Epithelial cell of esophagus (primary cell): ENCODE data around the gene PTPRM.

Experiments used
- DNase-seq: peaks from one replicate; pipeline ENCODE4 v3.0.0; 2010; ENCODE audit warnings: low read depth
- H3K4me3 ChIP-seq: 2 replicates; pipeline ENCODE4 v1.5.1; 2011; ENCODE audit warnings: mild to moderate bottlenecking, low read length, control low read depth
- TF ChIP-seq, protein P1 (sequence below): IDR thresholded peaks from 2 replicates; pipeline ENCODE4 v1.5.1; 2011; ENCODE audit warnings: low read depth, mild to moderate bottlenecking, low read length, control low read depth, inconsistent platforms; ENCODE audit not compliant: insufficient read depth; ENCODE audit errors: missing control alignments

Gene PTPRM

DNA sequence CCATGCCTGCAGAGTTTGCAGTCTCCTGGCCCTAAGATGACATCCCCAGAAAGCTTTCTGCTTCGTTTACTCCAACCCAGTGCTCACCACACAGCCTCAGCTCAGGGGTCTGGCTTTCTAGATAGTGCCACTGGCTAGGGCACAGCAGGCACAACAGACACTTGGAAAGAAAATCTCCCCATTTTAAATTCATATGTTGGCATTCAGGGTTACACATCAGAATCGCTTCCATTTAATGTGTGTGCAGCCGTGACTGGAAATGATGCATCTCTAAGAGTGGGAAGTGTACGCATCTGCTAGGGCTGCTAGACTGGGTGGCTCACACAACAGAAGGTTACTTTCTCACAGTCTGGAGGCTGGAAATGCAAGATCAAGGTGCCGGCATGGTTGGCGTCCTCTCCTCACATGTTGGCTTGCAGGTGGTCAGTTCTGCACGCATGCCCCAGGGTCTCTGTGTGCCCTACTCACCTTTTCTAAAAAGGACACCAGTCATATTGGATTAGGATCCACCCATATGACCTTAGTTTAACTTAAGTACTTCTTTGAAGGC is 712.7 kb downstream of the PTPRM start:
- TF ChIP-seq, protein P1, sequence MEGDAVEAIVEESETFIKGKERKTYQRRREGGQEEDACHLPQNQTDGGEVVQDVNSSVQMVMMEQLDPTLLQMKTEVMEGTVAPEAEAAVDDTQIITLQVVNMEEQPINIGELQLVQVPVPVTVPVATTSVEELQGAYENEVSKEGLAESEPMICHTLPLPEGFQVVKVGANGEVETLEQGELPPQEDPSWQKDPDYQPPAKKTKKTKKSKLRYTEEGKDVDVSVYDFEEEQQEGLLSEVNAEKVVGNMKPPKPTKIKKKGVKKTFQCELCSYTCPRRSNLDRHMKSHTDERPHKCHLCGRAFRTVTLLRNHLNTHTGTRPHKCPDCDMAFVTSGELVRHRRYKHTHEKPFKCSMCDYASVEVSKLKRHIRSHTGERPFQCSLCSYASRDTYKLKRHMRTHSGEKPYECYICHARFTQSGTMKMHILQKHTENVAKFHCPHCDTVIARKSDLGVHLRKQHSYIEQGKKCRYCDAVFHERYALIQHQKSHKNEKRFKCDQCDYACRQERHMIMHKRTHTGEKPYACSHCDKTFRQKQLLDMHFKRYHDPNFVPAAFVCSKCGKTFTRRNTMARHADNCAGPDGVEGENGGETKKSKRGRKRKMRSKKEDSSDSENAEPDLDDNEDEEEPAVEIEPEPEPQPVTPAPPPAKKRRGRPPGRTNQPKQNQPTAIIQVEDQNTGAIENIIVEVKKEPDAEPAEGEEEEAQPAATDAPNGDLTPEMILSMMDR, result no peak
- no peak overlapping the region for H3K4me3 ChIP-seq
- no peak for DNase-seq

DNA sequence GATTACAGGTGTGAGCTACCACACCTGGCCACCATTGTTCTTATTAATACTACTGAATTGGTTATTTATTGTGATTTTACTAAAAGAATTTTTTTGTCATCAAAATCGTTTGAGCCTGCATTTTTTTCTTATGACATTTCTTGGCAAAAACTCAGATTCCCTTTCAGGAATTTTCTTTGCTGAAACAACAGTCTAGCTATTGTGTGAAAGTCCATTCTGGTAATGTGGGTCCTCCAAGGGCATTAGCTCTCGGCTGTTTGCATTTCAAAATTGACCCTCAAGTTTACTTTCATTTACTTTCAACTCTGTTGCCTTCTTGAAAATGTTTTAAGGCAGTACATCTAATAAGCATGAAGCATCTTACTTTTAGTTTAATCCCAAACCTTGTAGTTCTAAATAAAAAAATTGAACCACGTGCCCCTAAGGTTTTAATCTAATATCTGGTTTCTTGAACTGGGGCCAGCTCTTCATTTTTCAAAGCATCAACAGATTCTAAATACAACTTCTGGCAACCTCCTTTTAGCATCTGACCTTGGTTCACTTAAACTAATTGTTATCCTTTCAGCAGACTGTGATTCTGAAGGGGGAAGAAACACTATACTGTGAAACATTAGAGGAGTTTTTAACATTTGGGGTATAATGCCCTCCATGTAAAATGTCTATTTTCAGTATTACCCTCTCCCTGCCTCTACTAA is 716.9 kb downstream of the PTPRM start:
- TF ChIP-seq, protein P1, result no peak
- H3K4me3 ChIP-seq, result no peak overlapping the region
- no peak for DNase-seq

DNA sequence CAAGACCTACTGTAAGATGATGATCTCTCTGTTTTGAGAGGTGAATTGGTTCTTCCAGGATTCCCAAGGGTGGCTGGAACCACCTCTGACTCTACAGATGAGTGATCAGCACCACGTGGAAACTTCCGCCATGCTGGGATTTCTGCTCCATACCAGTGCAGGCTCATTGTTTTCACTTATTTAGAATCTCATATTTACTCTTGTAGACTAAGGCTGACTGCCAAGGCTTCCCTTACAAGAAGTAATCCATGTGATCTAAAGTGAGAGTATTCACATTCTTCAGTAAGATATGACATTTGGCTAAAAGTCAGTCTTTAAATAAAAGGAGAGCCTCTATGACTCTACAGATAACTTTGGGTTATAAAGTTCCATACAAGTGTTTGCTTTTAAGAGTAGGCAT is 719.2 kb downstream of the PTPRM start:
- no peak for DNase-seq
- TF ChIP-seq, protein P1, result no peak
- no peak overlapping the region for H3K4me3 ChIP-seq

DNA sequence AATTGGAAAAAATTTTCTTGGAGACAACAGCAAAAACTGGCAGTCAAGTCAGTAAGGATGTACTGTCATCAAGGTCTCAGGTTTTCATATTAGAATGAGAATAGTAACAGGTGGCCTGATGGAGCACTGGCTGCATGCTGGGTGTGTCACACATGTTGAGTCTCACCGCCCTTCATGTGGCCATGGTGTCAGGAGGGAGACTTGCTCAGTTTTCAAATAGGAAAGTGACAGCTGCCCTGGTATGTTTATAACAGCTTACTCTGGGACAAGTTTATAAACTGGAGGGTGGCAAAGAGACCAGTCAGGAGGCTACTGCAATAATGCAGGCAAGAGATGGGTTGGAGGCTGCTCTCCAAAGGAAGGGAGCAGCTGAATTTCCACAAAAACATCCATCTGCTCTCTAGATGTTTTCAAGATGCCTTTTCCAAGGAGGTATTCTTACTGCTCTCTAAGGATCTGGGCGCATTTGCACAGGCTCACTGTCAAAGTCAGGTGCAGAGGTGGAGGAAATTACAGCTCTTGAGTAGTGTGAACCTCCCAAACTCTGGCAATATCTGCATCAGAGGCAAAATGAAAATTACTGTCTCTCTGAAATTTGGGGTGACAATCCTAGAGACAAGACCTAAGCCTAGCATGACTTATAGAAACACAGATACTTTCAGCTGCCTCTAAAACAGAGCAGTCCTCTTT is 720.2 kb downstream of the PTPRM start:
- no peak for DNase-seq
- no peak overlapping the region for H3K4me3 ChIP-seq
- TF ChIP-seq, protein P1, result no peak

DNA sequence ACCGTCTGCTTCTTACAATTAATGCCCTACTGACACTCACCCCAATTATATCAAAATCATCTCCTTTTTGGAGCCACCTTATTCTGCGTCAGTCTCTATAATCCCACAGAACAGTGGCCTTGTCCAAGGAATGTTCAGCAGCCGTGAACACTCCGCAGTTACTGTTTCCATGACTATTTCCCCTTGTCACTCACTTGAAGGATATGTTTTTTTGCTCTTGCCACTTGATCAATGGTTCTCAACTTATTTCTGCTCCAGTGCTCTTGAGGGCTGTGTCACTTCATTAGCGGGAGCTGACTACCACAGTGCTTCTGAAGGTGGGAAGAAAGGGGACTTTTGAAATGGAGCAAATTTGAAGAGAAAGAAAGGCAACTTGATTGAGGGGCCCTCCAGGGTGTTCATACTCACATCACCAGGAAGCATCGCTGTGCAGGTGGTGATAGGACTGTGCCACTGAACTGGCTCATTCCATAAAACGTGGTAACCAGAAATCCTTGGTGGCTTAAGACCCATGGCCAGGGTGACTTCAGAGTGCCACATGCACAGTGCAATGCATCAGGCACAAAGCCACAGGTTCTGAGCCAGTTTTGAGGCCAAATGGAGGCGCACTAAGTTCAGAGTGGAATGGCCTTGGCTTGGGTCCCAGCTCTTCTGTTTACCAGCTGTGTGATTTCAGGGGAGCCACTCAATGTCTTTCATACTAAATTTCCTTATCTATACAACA is 721.5 kb downstream of the PTPRM start:
- TF ChIP-seq, protein P1, result no peak
- DNase-seq, result no peak
- H3K4me3 ChIP-seq, result no peak overlapping the region

DNA sequence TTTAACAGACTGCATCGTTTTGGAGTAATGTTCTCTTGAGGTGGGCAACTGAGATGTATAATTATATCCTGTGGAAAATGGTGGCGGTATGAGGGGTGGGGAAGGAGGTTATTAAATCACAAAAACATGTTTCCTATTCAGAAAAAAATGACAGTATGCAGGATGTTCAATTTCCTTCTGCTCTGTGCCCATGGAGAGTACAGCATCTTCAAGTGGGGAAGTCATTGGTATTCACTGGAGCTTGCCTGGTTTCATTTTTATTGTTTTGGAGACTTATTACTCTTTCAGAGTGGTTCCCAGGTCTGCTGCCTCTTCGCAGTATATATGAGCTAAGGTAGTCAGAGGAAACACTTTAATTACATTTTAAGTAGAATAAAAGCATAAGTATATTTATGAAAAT is 723.3 kb downstream of the PTPRM start:
- DNase-seq, result no peak
- TF ChIP-seq, protein P1, result no peak

More for the DNA sequence above, 723.3 kb downstream of the PTPRM start:
- H3K4me3 ChIP-seq, result no peak overlapping the region
